Astrocyte of the cerebellum (primary cell): ENCODE data around the gene MMP21.

Experiments
- DNase-seq: peaks from one replicate; pipeline ENCODE4 v3.0.0-alpha.2; 2011; ENCODE audit warnings: low read depth
- H3K4me3 ChIP-seq: 2 replicates; pipeline ENCODE4 v1.5.1; 2011; ENCODE audit warnings: mild to moderate bottlenecking, low read depth, low read length, moderate library complexity
- CTCF ChIP-seq: IDR thresholded peaks from 2 replicates; pipeline ENCODE4 v1.5.1; 2012; ENCODE audit warnings: low read length, low read depth, moderate library complexity, mild to moderate bottlenecking; ENCODE audit errors: missing control alignments
- in situ Hi-C: cut with HindIII; loops from 2 replicates; pipeline ENCODE4 v1.10.0; 2017; ENCODE audit warnings: low sequenced_read_pairs

MMP21 gene

GRCh38 chr10:125768219-125768855, 7.3 kb downstream of the MMP21 start:
- no peak for TF ChIP-seq CTCF
- in situ Hi-C loops: no loop called here
- H3K4me3 ChIP-seq: no peak overlapping the region
- peak; percentile 19 for DNase-seq

GRCh38 chr10:125766511-125766910, 9.1 kb downstream of the MMP21 start:
- no peak overlapping the region for H3K4me3 ChIP-seq
- no peak for TF ChIP-seq CTCF
- no peak for DNase-seq
- in situ Hi-C loops: no loop called here

GRCh38 chr10:125765835-125766234, 9.8 kb downstream of the MMP21 start:
- TF ChIP-seq CTCF: no peak
- DNase-seq: no peak
- H3K4me3 ChIP-seq: no peak overlapping the region
- in situ Hi-C loops: no loop called here

- in situ Hi-C loops: no loop called here
- H3K4me3 ChIP-seq: no peak overlapping the region
- TF ChIP-seq CTCF: no peak
- no peak for DNase-seq
Observed at GRCh38 chr10:125762692-125763648, 12.7 kb downstream of the MMP21 start.

GRCh38 chr10:125761961-125762360, 13.7 kb downstream of the MMP21 start:
- DNase-seq: peak; percentile 4
- no peak for TF ChIP-seq CTCF
- in situ Hi-C loops: no loop called here
- no peak overlapping the region for H3K4me3 ChIP-seq

- no peak for TF ChIP-seq CTCF
- no peak overlapping the region for H3K4me3 ChIP-seq
- in situ Hi-C loops: no loop called here
- DNase-seq: no peak
Observed at GRCh38 chr10:125757742-125758141, 17.9 kb downstream of the MMP21 start.
